Liver (tissue), 3 donors: ENCODE data around the gene MEOX2.

ENCODE experiments used
- EGR1 ChIP-seq, 2 donors: IDR thresholded peaks; 2 replicates each; pipeline ENCODE4 v1.6.1; 2016 to 2018; ENCODE audit warnings: antibody characterized with exemption in 2 of 2, low read depth in 2 of 2
- FOXA1 ChIP-seq: IDR thresholded peaks from 2 replicates; pipeline ENCODE4 v1.6.1; 2016; ENCODE audit warnings: antibody characterized with exemption
- GABPA ChIP-seq, 2 donors: IDR thresholded peaks in 1 of 2; conservative IDR thresholded peaks in 1 of 2; 2 replicates each; pipeline ENCODE4 v1.6.1; 2016; ENCODE audit warnings: antibody characterized with exemption in 2 of 2, mild to moderate bottlenecking in 1 of 2, moderate library complexity in 1 of 2
- JUND ChIP-seq, 2 donors: IDR thresholded peaks; 2 replicates each; pipeline ENCODE4 v1.6.1; 2016; ENCODE audit warnings: antibody characterized with exemption in 2 of 2
- RAD21 ChIP-seq, 2 donors: IDR thresholded peaks; 2 replicates each; pipeline ENCODE4 v1.6.1; 2016; ENCODE audit warnings: antibody characterized with exemption in 2 of 2, mild to moderate bottlenecking in 2 of 2
- YY1 ChIP-seq: IDR thresholded peaks from 2 replicates; pipeline ENCODE4 v1.6.1; 2016; ENCODE audit warnings: antibody characterized with exemption, mild to moderate bottlenecking
- TF ChIP-seq, protein P1 (sequence below): IDR thresholded peaks from 2 replicates; pipeline ENCODE4 v1.6.1; 2016; ENCODE audit warnings: antibody characterized with exemption
- TF ChIP-seq, protein P2 (sequence below): fragments of 150-350 bp; IDR thresholded peaks from 2 replicates; pipeline ENCODE4 v1.5.1; 2017; ENCODE audit warnings: improper control_type of control experiment, low read depth, low read length; ENCODE audit not compliant: missing input control
- TF ChIP-seq, protein P3 (sequence below): IDR thresholded peaks from 2 replicates; pipeline ENCODE4 v1.6.1; 2016; ENCODE audit warnings: antibody characterized with exemption
- donor health status: healthy.
- donor health status: healthy.

DNA sequence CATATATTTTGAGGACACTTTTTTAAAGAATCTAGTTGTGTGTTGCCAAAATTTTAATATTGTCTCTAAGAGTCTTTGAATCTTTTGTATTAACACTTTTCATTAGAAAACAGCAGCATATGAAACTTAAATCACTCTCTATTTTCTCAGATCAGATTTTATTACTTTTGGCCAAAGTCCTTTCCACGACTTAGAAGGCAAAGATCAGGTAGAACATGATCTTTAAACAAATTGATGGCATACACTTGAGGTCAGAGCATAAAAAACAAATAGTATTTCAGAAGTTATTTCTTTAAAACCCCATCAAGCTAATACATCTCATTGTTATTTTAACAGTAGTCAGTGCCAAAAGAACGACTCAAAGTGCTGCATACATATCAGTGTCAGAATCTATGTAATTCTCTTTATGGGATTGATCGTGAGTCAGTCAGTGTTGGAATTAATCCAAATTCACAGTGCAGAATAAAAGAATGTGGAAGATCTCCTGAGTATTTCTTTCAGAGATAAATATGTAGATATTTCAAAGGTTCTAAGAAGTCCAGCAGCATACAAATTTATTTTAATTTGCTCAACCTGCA is 115.1 kb downstream of the MEOX2 start:
- TF ChIP-seq, protein P1, sequence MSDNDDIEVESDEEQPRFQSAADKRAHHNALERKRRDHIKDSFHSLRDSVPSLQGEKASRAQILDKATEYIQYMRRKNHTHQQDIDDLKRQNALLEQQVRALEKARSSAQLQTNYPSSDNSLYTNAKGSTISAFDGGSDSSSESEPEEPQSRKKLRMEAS, result no peak
- peak in 1 of 2 donors; percentile 41 for TF ChIP-seq JUND (IDR thresholded peaks at IDR 0.05)
- TF ChIP-seq YY1, result no peak
- TF ChIP-seq GABPA (IDR thresholded peaks at IDR 0.05 in 1 of 2, conservative IDR thresholded peaks at IDR 0.05 in 1 of 2), result no peak
- TF ChIP-seq, protein P2, sequence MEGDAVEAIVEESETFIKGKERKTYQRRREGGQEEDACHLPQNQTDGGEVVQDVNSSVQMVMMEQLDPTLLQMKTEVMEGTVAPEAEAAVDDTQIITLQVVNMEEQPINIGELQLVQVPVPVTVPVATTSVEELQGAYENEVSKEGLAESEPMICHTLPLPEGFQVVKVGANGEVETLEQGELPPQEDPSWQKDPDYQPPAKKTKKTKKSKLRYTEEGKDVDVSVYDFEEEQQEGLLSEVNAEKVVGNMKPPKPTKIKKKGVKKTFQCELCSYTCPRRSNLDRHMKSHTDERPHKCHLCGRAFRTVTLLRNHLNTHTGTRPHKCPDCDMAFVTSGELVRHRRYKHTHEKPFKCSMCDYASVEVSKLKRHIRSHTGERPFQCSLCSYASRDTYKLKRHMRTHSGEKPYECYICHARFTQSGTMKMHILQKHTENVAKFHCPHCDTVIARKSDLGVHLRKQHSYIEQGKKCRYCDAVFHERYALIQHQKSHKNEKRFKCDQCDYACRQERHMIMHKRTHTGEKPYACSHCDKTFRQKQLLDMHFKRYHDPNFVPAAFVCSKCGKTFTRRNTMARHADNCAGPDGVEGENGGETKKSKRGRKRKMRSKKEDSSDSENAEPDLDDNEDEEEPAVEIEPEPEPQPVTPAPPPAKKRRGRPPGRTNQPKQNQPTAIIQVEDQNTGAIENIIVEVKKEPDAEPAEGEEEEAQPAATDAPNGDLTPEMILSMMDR, result no peak
- no peak for TF ChIP-seq FOXA1
- TF ChIP-seq, protein P3, sequence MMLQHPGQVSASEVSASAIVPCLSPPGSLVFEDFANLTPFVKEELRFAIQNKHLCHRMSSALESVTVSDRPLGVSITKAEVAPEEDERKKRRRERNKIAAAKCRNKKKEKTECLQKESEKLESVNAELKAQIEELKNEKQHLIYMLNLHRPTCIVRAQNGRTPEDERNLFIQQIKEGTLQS, result no peak
- no peak for TF ChIP-seq EGR1 (IDR thresholded peaks at IDR 0.05; ENCODE audit: low read depth in 2 of 2)
- no peak for TF ChIP-seq RAD21 (IDR thresholded peaks at IDR 0.05)
